NCI-H526 (cell line): Measurements from ENCODE around the gene RBM33.

Experiments
- DNase-seq, 2 experiments: peaks; one replicate each; lab custom pipeline; 2025; lab: John Stamatoyannopoulos, UW

The RBM33 gene

DNA sequence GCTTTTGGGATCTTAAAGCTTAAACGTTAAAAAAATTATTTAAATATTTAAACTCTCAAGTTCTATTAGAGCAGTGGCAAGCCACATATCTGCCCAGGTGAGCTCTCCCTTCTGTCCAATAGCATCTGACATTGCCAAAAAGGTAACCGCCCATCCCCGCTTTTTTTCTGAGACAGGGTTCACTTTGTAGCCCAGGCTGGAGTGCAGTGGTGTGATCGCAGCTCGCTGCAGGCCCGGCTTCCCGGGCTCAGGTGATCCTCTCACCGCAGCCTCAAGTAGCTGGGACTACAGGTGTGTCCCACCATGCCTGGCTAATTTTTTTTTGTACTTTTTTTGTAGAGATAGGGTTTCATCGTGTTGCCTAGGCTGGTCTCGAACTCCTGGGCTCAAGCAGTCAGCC is 83.2 kb downstream of the RBM33 start:
- DNase-seq = no peak

DNA sequence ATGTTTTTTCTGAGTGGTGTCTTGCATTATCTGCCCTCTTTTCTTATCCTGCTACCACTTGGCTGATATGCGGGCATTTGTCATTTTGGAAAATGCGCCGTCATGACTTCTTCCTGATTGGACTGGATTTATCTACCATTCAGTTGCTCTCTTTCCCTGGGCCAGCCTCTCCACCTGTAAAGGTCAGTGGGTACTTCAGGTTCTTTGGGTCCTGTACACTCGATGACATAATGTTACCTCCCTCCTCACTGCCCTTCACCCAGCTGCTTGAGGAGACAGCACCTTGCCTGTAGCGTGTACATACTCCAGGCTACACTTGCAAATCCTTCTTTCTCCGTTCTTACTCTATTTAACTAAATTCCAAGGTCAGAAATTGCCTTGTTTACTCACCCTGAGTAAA is 83.7 kb downstream of the RBM33 start:
- no peak for DNase-seq

DNA sequence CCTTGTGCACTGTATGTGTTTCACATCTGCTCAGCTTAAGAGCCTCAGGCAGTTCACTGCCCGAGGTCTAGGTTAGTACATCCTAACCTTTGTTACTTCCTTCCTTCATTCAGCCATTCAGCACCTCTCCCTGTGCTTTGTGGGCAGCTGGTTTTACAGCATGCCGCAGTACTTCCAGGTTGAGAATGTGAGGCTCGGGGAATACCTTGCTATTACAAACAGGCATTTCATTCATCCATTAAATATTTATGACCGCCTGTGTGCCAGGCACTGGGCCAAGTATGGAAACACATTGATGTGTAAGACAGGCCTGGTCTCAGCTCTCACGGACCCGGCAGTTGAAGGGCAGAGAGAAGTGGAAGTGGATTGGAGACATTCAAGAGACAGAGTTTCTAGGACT is 85.4 kb downstream of the RBM33 start:
- DNase-seq = peak; percentile 21 to 40

DNA sequence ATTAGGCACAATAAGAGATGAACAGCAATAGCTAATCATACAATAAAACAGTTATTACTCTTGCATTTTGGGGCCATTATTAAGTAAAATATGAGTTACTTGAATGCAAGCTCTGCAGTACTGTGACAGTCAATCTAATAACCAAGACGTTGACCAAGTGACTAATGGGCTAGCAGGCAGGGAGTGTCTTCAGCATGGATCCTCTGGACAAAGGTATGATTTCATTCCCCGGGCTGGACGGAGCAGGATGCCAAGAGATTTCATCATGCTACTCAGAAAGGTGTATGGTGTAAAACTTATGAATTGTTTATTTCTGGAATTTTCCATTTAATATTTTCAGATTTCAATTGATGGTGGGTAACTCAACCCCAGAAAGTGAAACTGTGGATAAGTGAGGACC is 86.9 kb downstream of the RBM33 start:
- DNase-seq = no peak

DNA sequence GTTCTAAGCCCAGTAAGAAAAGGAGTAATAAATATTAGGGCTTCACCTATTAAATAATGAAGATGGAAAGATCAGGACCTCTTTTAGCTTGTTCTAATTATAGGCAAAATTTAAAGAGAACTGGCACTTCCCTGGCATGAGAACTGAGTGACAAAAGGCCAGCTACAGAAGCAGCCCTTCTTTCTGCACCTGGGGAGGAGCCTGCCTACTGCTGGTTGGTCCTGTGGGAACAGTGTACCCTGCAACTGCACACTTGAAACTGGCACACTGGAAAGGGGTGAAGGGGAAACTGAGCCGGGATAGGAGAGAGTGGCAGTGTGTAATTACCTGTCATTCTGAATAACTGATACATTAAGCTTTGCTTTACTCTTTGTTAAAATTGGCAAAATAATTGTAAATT is 87.4 kb downstream of the RBM33 start:
- no peak for DNase-seq

DNA sequence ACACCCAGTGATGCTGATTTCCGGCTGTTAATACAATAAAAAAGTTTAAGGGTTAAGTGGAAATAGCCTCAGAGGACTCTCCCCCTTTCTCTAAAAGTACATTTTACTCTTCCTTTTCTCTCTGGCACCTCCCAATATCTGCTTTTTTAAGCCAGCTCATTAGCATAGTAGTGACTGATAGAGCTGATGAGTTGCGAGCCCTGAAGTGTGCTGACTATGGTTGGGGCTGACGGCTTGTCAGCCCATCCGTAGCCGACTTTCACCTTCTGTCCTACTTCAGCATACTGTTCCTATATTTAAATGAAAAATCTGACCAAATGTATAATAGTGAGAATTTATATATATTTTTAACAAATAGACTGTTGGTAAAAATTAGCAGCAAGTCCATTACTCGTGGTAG is 87.8 kb downstream of the RBM33 start:
- no peak for DNase-seq

DNA sequence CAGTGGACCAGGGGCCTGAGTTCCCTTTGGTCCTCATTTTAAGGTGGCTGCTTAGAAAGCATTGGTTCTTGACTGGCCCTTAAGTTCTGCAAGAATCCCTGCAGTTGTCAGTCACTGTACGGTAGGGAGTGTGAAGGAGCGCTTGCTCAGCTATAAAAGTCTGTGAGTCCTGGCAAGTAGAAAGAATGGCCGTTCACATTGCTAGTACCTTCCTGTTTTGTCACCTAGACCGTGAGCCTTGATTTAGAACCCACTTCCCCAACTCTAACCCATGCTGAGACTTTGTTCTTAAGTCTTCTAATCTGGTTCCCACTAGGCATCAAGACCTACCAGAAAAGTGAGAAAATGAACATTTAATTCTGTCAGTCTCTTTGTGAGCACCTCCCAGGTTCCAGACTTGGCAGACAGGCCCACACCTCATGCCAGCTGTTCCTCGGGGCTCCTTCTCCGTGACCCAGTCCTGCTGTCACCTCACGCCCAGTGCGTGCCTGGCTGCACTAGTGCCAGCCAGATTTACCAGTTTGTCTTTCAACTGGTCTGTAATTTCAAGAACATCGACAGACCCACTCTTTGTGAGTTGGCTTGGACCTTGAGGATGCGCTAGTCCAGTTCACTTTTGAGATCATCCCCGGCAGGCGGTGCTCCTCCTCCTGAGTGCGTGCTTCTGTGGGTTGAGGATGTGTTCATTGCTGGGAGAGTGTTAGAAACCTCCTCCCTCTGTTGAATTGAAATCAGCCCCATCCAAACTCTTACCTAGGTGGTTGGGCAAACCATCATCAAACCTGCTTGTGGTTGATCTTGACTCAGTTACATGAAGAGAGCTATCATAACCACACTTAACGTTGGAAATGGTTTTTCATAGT is 89.4 kb downstream of the RBM33 start:
- DNase-seq = no peak

DNA sequence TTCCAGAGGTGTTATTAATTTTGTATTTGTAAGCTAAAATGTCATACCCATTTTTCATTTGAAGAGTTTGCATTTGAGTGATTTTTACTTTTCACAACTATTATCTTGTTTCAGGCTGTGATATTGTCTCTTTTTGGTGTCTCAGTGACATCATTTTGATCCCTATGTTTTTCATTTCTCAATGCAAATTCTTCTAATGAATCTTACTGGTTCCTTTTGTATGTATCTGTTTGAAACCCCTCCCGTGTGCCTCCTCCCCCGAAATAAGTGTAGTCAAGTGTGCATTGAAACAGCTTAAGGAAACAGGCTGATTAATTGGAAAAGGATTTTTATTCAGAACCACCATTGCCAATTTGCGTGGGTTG is 90.0 kb downstream of the RBM33 start:
- no peak for DNase-seq

DNA sequence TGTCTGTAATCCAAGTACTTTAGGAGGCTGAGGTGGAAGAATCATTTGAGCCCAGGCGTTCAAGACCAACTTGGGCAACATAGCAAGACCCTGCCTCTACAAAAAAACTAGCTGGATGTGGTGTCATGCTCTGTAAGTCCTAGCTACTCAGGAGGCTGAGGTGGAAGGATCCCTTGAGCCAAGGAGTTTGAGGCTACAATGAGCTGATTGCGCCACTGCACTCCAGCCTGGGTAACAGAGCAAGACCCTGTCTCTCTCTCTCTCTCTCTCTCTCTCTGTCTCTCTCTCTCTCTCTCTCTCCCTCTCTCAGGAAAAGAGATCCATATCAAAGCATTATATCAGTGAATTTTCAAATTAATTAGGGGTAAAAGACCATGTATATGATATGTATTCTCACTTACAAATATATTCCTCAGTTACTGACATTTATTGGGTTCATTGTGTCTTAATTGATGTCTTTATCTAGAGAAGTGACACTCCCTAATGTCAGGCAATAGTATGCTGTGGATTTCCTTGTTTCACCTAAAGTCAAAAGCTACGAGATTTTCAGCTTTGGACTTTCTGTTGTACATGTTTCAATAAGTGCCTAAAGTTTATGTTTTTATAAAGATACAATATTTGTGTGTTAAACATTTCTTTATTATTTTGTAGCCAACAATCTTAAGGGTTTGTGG is 91.1 kb downstream of the RBM33 start:
- DNase-seq = no peak

DNA sequence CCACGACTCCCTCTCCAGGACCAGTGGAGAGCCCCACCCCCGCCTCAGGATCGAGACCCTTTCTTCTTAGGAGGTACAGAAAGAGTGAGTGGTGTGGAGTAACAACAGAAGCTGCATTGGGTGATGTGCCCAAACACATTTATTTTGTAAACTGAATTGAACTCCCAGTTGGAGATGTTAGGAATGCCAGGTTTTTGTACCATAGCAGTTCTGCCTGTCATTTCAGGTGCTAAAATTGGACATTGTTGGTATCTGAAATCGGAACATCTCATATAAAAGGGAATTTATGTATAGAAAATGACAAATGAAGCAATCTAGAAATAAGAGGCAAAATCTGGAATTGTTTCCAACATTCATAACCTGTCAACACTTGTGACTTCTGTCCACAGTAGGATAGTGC is 93.1 kb downstream of the RBM33 start:
- no peak for DNase-seq

DNA sequence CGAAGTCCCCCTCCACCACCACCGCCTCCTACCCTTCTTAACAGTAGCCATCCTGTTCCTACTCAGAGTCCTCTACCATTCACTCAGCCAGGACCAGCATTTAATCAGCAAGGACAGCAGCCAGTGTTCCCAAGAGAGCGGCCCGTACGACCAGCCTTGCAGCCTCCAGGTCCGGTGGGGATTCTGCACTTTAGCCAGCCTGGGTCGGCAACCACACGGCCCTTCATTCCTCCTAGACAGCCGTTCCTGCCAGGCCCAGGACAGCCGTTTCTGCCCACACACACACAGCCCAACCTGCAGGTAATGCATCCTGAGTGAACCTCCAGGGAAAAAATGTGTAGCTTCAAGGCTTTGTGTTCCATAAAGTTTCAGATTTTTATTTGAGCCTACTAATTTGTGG is 93.6 kb downstream of the RBM33 start:
- no peak for DNase-seq

DNA sequence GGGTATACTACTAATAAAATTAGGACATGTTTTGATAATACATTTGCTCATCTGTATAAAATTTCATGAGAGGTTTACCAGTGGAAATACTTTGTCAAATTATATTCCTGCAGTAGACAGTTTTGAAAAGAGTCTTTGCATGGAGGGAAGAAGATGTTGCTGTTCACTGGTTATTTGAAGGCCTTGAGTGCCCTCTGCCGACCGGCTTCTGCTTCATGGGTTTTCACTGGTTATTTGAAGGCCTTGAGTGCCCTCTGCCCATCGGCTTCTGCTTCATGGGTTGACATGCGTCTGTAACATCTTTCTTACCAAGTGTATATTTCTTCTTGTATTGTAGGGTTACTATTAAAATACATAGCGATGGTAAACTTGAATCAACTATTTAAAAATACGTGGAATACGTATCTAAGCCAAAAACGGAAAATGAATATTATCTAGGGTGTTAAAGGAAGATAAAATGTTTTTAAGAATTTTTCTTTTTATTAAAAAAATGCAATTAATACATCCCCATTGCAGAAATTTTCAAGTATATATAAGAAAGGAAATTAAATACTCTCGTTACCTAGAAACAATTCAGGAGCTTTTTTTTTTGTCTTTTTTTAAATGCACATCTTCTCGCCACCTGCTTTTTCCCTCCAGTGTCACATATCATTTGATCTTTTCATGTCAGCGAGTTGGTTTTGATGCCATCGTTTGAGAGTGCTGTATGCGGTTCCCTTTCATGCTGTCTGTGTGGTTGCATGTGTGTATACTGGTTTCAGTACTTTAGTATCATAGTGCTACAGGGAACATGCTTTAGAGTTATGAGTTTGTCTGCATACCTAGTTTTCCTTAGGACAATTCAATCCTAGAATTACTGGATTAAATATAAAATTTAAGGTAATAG is 94.4 kb downstream of the RBM33 start:
- peak; percentile 82 to 92 for DNase-seq

DNA sequence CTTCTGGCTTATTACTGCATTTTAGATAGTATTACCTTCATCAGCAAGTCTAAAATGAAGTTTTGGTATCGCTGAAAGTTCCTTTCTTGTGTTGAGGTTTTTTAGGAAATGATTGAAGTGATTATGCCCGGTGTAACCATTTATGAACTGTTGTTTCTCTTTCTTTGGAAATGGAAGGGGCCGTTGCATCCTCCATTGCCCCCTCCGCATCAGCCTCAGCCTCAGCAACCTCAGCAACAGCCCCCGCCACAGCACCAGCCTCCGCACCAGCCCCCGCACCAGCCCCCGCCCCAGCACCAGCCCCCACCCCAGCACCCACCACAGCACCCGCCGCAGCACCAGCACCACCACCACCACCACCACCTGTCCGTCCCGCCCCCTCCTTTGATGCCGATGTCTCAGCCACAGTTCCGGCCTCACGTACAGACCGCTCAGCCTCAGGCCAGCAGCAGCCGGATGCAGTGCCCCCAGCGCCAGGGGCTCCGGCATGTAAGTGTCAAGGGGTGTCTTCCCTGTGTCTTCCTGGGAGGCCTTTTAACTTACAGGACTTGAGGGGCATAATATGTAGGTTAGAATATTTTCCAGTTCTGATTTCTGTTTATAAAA is 95.2 kb downstream of the RBM33 start:
- DNase-seq = no peak

DNA sequence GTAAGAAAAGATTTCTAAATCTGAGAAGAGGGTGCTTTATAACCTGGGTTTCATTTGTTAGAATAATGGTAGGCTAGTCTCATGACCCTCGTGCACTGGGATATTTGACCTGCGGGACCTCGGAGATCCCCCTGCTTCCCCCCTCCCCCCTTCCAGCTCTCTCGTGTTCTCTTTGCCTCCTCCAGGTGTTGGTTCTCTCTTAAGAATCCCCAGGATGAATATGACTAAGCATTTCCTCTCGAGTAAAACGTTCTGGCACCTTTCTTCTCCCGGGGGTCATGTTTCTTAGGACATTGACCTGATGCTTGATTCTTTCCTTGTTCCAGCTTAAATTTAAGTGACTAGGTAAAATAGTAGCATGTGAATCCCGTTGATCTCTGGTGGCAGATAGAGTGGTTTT is 96.6 kb downstream of the RBM33 start:
- no peak for DNase-seq

DNA sequence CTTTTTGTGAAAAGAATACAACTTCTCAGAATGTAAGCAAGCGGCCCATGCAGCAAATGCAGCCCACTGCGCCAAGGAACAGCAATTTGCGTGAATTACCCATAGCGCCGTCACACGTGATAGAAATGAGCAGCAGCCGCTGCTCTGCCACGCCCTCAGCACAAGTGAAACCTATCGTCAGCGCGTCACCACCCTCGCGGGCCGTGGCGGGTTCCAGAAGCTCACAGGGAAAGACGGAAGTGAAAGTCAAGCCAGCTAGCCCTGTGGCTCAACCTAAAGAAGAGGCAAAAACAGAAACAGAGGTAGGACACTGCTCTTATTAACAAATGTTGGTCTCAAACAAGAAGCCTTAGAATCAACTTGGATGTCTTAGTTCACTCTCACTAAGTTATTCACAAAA is 97.3 kb downstream of the RBM33 start:
- DNase-seq = no peak

DNA sequence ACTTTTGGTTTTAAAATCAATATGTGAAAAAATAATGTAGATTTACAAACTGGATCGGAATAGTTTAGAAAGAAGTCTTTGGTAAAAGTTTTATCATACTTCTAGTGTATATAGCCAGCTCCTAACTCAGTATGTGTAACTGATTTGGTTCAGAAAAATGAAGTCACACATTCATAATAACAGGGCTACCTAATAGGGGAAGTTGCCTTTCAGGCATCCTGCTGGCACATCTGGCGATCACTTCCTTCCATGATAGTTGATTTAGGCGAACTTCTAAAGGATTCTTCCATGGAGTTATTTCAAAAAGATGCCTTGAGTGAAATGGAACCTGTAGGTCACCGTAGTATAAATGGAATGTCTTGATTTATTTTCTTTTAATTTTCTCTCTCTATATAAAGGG is 98.7 kb downstream of the RBM33 start:
- DNase-seq = no peak

DNA sequence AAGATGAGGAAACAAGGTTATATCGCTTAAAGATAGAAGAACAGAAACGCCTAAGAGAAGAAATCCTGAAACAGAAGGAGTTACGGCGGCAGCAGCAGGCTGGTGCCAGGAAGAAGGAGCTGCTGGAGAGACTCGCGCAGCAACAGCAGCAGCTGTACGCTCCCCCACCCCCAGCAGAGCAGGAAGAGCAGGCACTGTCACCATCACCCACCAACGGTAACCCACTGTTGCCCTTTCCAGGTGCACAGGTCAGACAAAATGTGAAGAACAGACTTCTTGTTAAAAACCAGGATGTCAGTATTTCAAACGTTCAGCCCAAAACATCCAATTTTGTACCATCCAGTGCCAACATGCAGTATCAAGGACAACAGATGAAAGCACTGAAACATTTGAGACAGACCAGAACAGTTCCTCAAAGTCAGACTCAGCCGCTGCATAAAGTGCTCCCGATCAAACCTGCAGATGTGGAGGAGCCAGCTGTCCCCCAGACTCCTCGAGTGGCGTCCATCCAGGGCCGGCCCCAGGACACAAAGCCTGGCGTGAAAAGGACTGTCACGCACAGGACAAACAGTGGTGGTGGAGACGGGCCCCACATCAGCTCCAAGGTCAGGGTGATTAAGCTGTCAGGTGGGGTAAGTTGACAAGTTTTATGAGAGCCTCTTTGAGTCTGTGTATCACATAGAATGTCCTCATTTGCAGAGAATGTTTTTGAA is 100.7 kb downstream of the RBM33 start:
- DNase-seq = no peak

DNA sequence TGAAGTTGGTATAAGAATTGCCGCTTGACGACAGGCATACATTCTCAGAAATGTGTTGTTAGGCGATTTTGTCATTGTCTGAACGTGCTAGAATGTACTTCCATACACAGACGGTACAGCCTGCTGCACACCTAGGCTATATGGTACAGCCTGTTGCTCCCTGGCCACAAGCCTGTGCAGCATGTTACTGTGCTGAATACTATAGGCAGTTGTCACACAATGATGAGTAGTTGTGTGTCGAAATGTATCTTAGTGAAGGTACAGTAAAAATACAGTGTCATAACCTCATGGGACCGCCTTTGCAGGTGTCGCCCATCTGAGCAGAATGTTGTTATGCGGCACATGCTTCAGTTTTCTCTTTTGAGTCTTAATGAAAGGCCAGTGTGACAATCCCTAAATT is 101.3 kb downstream of the RBM33 start:
- no peak for DNase-seq

DNA sequence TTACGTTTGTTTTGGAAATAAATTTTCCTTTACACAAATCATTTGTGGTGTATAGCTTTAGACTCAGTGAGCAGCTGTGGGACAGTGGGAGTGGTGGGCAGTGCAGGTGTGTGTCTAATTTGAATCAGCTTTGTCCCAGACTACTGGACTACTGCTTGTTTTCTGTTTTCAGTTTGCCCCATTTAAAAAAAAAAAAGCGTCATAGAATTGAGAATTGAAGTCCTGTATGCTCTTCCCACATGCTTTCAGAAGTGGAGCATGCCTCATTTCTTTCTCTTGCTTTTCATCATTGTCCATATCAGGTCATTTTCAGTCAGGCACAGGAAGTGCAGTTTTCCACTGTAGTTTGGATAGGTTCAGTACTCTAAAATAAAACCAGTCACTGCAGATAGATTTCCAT is 101.7 kb downstream of the RBM33 start:
- no peak for DNase-seq

DNA sequence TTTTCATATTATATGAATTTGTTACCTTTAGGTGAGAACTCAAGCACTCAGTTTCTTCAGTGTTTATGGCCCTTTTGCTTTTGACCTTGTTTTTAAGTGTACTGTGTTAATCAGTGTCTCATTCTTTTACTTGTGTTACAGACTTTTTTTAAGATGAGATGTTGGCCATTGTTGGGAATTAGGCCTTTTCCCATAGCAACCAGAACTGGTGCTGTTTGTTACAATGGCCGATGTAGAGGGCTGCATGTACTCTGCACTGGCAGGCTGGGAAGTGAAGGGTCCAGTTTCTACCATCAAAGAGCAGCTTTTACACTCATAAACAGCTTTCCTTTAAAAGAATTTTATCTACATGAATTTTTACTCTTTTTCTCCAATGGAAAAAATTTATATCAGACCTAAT is 102.7 kb downstream of the RBM33 start:
- no peak for DNase-seq

DNA sequence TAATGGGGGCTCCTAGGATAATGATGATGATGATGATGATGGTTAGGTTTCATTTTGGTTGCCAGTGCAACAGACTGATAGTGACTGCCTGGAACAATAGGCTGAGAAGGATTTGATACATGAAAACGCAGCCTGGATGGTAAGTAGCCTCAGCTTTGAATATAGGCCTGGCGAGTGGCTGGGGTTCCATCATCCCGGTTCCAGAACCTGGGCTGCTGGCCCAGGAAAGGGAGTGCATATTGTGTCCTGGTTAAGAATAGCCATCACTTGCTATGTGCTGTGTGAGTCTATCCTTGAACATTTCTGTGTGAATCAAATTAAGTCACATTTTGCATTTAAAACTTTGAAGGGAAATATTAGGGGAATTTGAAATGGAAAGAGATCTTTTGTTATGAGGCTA is 105.1 kb downstream of the RBM33 start:
- no peak for DNase-seq
